HEK293 (cell line): ENCODE results near the gene STYXL1.

ENCODE experiments used
- CTCF ChIA-PET: fragments of 350-600 bp; formaldehyde crosslinking; extraction: SDS; loops from one replicate; lab custom pipeline; 2021; ENCODE audit warnings: antibody characterized with exemption; lab: Yijun Ruan, JAX
- POLR2A ChIA-PET: fragments of 300-600 bp; formaldehyde crosslinking; extraction: SDS; loops from one replicate; lab custom pipeline; 2020; ENCODE audit warnings: antibody characterized with exemption, inconsistent platforms; lab: Yijun Ruan, JAX
- H3K27ac ChIP-seq: fragments of 200-500 bp; sonication (Bioruptor generic); 2 replicates; pipeline ENCODE4 v1.5.1; 2014; ENCODE audit warnings: low read depth, low read length, control low read depth, inconsistent platforms; ENCODE audit errors: extremely low read depth
- H3K36me3 ChIP-seq, 2 experiments: fragments of 200-500 bp in 1 of 2; sonication (Bioruptor generic) in 1 of 2; 1 replicate in 1 of 2; 2 replicates in 1 of 2; pipeline ENCODE4 v1.5.1; 2014 to 2017; ENCODE audit warnings: inconsistent platforms in 2 of 2, low read length in 2 of 2; ENCODE audit not compliant: control insufficient read depth in 2 of 2, insufficient read depth in 1 of 2
- H3K4me1 ChIP-seq: fragments of 200-500 bp; sonication (Bioruptor generic); 2 replicates; pipeline ENCODE4 v1.5.1; 2014; ENCODE audit warnings: mild to moderate bottlenecking, low read length, inconsistent platforms; ENCODE audit not compliant: control insufficient read depth, insufficient read depth
- H3K4me3 ChIP-seq: 2 replicates; pipeline ENCODE4 v1.5.1; 2011; ENCODE audit warnings: low read depth, mild to moderate bottlenecking, control low read depth, low read length, moderate library complexity
- H3K9me3 ChIP-seq: fragments of 200-500 bp; sonication (Bioruptor generic); 2 replicates; pipeline ENCODE4 v1.5.1; 2014; ENCODE audit warnings: low read depth, low read length, inconsistent platforms; ENCODE audit not compliant: control insufficient read depth, insufficient read depth
- FEZF1 ChIP-seq: fragments of 450-650 bp; formaldehyde crosslinking; IDR thresholded peaks from 2 replicates; pipeline ENCODE4 v1.5.1; 2016; ENCODE audit warnings: missing biosample characterization, missing genetic modification characterization
- GLIS2 ChIP-seq: fragments of 450-650 bp; formaldehyde crosslinking; IDR thresholded peaks from 2 replicates; pipeline ENCODE4 v1.5.1; 2016; ENCODE audit warnings: missing biosample characterization, missing genetic modification characterization
- HOXC10 ChIP-seq: sonication (generic); formaldehyde crosslinking; IDR thresholded peaks from 2 replicates; pipeline ENCODE4 v1.8.1; 2023; ENCODE audit warnings: mild to moderate bottlenecking, missing genetic modification reagents
- KLF16 ChIP-seq: fragments of 450-650 bp; formaldehyde crosslinking; IDR thresholded peaks from 2 replicates; pipeline ENCODE4 v1.5.1; 2017; ENCODE audit warnings: missing biosample characterization, missing genetic modification characterization
- KLF8 ChIP-seq: fragments of 450-650 bp; formaldehyde crosslinking; IDR thresholded peaks from 2 replicates; pipeline ENCODE4 v1.5.1; 2016; ENCODE audit warnings: missing biosample characterization, missing genetic modification characterization
- KLF9 ChIP-seq: fragments of 450-650 bp; formaldehyde crosslinking; IDR thresholded peaks from 2 replicates; pipeline ENCODE4 v1.5.1; 2016; ENCODE audit warnings: missing biosample characterization, missing genetic modification characterization, low read depth
- SP7 ChIP-seq: fragments of 450-650 bp; formaldehyde crosslinking; IDR thresholded peaks from 2 replicates; pipeline ENCODE4 v1.5.1; 2016; ENCODE audit warnings: missing biosample characterization, missing genetic modification characterization
- ZBTB10 ChIP-seq: fragments of 450-650 bp; formaldehyde crosslinking; IDR thresholded peaks from 2 replicates; pipeline ENCODE4 v1.5.1; 2016; ENCODE audit warnings: missing biosample characterization, missing genetic modification characterization
- ZNF18 ChIP-seq: fragments of 450-650 bp; formaldehyde crosslinking; IDR thresholded peaks from 2 replicates; pipeline ENCODE4 v1.5.1; 2016; ENCODE audit warnings: missing biosample characterization, missing genetic modification characterization
- ZNF223 ChIP-seq: fragments of 450-650 bp; formaldehyde crosslinking; IDR thresholded peaks from 2 replicates; pipeline ENCODE4 v1.5.1; 2016; ENCODE audit warnings: missing biosample characterization, missing genetic modification characterization
- ZNF530 ChIP-seq: fragments of 450-650 bp; formaldehyde crosslinking; IDR thresholded peaks from 2 replicates; pipeline ENCODE4 v1.5.1; 2016; ENCODE audit warnings: low read depth, missing biosample characterization, missing genetic modification characterization
- ZNF596 ChIP-seq: fragments of 450-650 bp; IDR thresholded peaks from 2 replicates; pipeline ENCODE4 v1.5.0; 2018; ENCODE audit warnings: missing biosample characterization, mild to moderate bottlenecking, missing genetic modification characterization, moderate library complexity
- ZNF660 ChIP-seq: fragments of 450-650 bp; IDR thresholded peaks from 2 replicates; pipeline ENCODE4 v1.5.1; 2018; ENCODE audit warnings: missing biosample characterization, mild to moderate bottlenecking, missing genetic modification characterization
- ZNF677 ChIP-seq: fragments of 450-650 bp; IDR thresholded peaks from 2 replicates; pipeline ENCODE4 v1.5.0; 2018; ENCODE audit warnings: missing biosample characterization, mild to moderate bottlenecking, missing genetic modification characterization, moderate library complexity
- ZNF768 ChIP-seq: fragments of 450-650 bp; formaldehyde crosslinking; IDR thresholded peaks from 2 replicates; pipeline ENCODE4 v1.5.1; 2018; ENCODE audit warnings: missing biosample characterization, mild to moderate bottlenecking, missing genetic modification characterization
- ZNF791 ChIP-seq: fragments of 450-650 bp; formaldehyde crosslinking; IDR thresholded peaks from 2 replicates; pipeline ENCODE4 v1.5.1; 2016; ENCODE audit warnings: missing biosample characterization, missing genetic modification characterization
- ZNF792 ChIP-seq: fragments of 450-650 bp; formaldehyde crosslinking; IDR thresholded peaks from 2 replicates; pipeline ENCODE4 v1.5.1; 2016; ENCODE audit warnings: missing biosample characterization, missing genetic modification characterization
- ZXDB ChIP-seq: fragments of 450-650 bp; formaldehyde crosslinking; IDR thresholded peaks from 2 replicates; pipeline ENCODE4 v1.5.1; 2016; ENCODE audit warnings: missing biosample characterization, missing genetic modification characterization
- TF ChIP-seq, protein P1 (sequence below): fragments of 450-650 bp; formaldehyde crosslinking; IDR thresholded peaks from 2 replicates; pipeline ENCODE4 v1.5.1; 2017; ENCODE audit warnings: missing biosample characterization, missing genetic modification characterization
- TF ChIP-seq, protein P2 (sequence below): fragments of 450-650 bp; IDR thresholded peaks from 2 replicates; pipeline ENCODE4 v1.5.1; 2018; ENCODE audit warnings: missing biosample characterization, mild to moderate bottlenecking, missing genetic modification characterization
- TF ChIP-seq, protein P3 (sequence below): fragments of 450-650 bp; formaldehyde crosslinking; IDR thresholded peaks from 2 replicates; pipeline ENCODE4 v1.5.1; 2016; ENCODE audit warnings: missing biosample characterization, missing genetic modification characterization
- TF ChIP-seq, protein P4 (sequence below): fragments of 450-650 bp; formaldehyde crosslinking; IDR thresholded peaks from 2 replicates; pipeline ENCODE4 v1.5.1; 2016; ENCODE audit warnings: missing biosample characterization, missing genetic modification characterization

The STYXL1 gene

GRCh38 chr7:76049295-76049694, 1.5 kb upstream of the STYXL1 start:
- H3K4me1 ChIP-seq = no peaks in the 10 kb centered on the region; the same call in 1 of the 2 replicates
- peak overlapping the region; percentile 72 for H3K4me3 ChIP-seq
- POLR2A ChIA-PET = no interaction called here
- no peak overlapping the region for H3K27ac ChIP-seq
- no peaks in the 10 kb centered on the region for H3K9me3 ChIP-seq
- CTCF ChIA-PET = interaction anchor here (1.2 to 1.3 kb wide), 3 partner anchors 14 to 82 kb away, joined by 3 to 4 read pairs (median 3); no protein-coding TSS in a partner anchor
- TF ChIP-seq KLF9 (no peak), ZNF660 (tag by site-specific recombination) (no peak), HOXC10 (CRISPR knock-in tag) (no peak), ZBTB10 (tag by site-specific recombination) (no peak), ZNF530 (tag by site-specific recombination) (no peak), KLF16 (no peak), ZNF791 (tag by site-specific recombination) (no peak), KLF8 (tag by site-specific recombination) (no peak), ZNF792 (tag by site-specific recombination) (no peak), ZNF223 (tag by site-specific recombination) (no peak)
- TF ChIP-seq, protein P1, sequence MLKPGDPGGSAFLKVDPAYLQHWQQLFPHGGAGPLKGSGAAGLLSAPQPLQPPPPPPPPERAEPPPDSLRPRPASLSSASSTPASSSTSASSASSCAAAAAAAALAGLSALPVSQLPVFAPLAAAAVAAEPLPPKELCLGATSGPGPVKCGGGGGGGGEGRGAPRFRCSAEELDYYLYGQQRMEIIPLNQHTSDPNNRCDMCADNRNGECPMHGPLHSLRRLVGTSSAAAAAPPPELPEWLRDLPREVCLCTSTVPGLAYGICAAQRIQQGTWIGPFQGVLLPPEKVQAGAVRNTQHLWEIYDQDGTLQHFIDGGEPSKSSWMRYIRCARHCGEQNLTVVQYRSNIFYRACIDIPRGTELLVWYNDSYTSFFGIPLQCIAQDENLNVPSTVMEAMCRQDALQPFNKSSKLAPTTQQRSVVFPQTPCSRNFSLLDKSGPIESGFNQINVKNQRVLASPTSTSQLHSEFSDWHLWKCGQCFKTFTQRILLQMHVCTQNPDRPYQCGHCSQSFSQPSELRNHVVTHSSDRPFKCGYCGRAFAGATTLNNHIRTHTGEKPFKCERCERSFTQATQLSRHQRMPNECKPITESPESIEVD = no peak
- TF ChIP-seq, protein P2, sequence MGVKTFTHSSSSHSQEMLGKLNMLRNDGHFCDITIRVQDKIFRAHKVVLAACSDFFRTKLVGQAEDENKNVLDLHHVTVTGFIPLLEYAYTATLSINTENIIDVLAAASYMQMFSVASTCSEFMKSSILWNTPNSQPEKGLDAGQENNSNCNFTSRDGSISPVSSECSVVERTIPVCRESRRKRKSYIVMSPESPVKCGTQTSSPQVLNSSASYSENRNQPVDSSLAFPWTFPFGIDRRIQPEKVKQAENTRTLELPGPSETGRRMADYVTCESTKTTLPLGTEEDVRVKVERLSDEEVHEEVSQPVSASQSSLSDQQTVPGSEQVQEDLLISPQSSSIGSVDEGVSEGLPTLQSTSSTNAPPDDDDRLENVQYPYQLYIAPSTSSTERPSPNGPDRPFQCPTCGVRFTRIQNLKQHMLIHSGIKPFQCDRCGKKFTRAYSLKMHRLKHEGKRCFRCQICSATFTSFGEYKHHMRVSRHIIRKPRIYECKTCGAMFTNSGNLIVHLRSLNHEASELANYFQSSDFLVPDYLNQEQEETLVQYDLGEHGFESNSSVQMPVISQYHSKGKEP (tag by site-specific recombination) = no peak
- TF ChIP-seq, protein P3, sequence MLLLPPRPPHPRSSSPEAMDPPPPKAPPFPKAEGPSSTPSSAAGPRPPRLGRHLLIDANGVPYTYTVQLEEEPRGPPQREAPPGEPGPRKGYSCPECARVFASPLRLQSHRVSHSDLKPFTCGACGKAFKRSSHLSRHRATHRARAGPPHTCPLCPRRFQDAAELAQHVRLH (tag by site-specific recombination) = no peak
- peaks cover 15 to 41% of the 10 kb centered on the region in 2 experiments for H3K36me3 ChIP-seq

DNA sequence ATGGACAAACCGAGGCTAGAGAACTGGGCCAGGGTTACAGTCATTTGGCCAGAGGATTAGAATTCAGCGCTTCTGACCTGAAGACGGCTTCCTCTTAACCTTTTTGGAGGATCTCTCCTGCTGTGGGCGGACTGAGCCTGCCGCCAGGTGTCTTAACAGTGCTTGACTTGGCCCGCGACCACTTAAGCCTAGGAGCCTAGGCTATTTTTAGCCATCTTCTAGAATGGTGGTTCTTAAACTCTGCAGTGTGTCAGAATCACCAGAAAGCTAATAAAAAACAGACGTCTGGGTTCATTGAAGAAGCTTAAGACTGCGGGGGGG, 828 bp upstream of the STYXL1 start:
- ChIA-PET CTCF (interaction anchor here (0.9 to 1.3 kb wide), 5 partner anchors 11 to 265 kb away, joined by 3 to 4 read pairs (median 3); no protein-coding TSS in a partner anchor), POLR2A (interaction anchor here (0.6 to 1.6 kb wide), 3 partner anchors 15 to 520 kb away, joined by 5 to 7 read pairs (median 6); no protein-coding TSS in a partner anchor)
- Histone ChIP-seq H3K4me1 (no peaks in the 10 kb centered on the region; the same call in 1 of the 2 replicates), H3K9me3 (no peaks in the 10 kb centered on the region), H3K4me3 (peak overlapping the region; percentile 72), H3K27ac (peak overlapping the region; percentile 80), H3K36me3 (peaks cover 15 to 34% of the 10 kb centered on the region in 2 experiments)
- no peak for TF ChIP-seq GLIS2 (tag by site-specific recombination)
- no peak for TF ChIP-seq KLF9
- TF ChIP-seq, protein P4, sequence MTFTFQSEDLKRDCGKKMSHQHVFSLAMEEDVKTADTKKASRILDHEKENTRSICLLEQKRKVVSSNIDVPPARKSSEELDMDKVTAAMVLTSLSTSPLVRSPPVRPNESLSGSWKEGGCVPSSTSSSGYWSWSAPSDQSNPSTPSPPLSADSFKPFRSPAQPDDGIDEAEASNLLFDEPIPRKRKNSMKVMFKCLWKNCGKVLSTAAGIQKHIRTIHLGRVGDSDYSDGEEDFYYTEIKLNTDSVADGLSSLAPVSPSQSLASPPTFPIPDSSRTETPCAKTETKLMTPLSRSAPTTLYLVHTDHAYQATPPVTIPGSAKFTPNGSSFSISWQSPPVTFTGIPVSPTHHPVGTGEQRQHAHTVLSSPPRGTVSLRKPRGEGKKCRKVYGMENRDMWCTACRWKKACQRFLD = no peak
- TF ChIP-seq, protein P2 (tag by site-specific recombination) = no peak
- no peak for TF ChIP-seq FEZF1
- no peak for TF ChIP-seq ZNF677 (tag by site-specific recombination)
- no peak for TF ChIP-seq ZNF596 (tag by site-specific recombination)
- no peak for TF ChIP-seq ZNF18 (tag by site-specific recombination)
- TF ChIP-seq SP7 (tag by site-specific recombination) = no peak
- no peak for TF ChIP-seq ZXDB (tag by site-specific recombination)
- TF ChIP-seq ZNF768 = no peak
